ENCODE data around the gene SMYD3. TPM values are rescaled to one million over a fixed set of nuclear protein-coding genes. Genes with fewer than 3 reads are reported as not detected.
A peak's percentile ranks its signal among the peaks of the same experiment; 100 is the strongest.

Gene SMYD3
- total RNA-seq, 1 donor, result 171 TPM

GRCh38 chr1:246459221-246459620, 47.9 kb downstream of the SMYD3 start:
- no peak overlapping the region for H3K27ac ChIP-seq (ENCODE audit: low read depth, low read length)
- no peak for DNase-seq (ENCODE audit: insufficient read length, low spot score, missing footprints)
- H3K4me3 ChIP-seq (ENCODE audit: insufficient read depth, low read length), result no peak overlapping the region
- no peaks in the 10 kb centered on the region for H3K9me3 ChIP-seq (ENCODE audit: low read depth, low read length)
- no peaks in the 10 kb centered on the region for H3K36me3 ChIP-seq (ENCODE audit: insufficient read depth, low read length)
- H3K27me3 ChIP-seq (ENCODE audit: insufficient read depth, low read length), result no peaks in the 10 kb centered on the region
- H3K79me2 ChIP-seq (ENCODE audit: insufficient read depth, low read length), result peaks cover 2% of the 10 kb centered on the region
- H4K20me1 ChIP-seq (ENCODE audit: insufficient read depth, low read length), result no peaks in the 10 kb centered on the region
- no peak for TF ChIP-seq CTCF (IDR thresholded peaks at IDR 0.05; ENCODE audit: extremely low read depth, low read depth, low read length)
- H3K4me1 ChIP-seq (ENCODE audit: insufficient read depth, low read length), result no peaks in the 10 kb centered on the region
- no peak overlapping the region for H3K4me2 ChIP-seq (ENCODE audit: insufficient read depth, low read length)
- H2AFZ ChIP-seq (ENCODE audit: low read length), result no peak overlapping the region

- H3K9me3 ChIP-seq (ENCODE audit: low read depth, low read length), result no peaks in the 10 kb centered on the region
- no peak overlapping the region for H3K27ac ChIP-seq (ENCODE audit: low read depth, low read length)
- H3K4me2 ChIP-seq (ENCODE audit: insufficient read depth, low read length), result no peak overlapping the region
- no peak overlapping the region for H2AFZ ChIP-seq (ENCODE audit: low read length)
- no peak overlapping the region for H3K4me3 ChIP-seq (ENCODE audit: insufficient read depth, low read length)
- H3K36me3 ChIP-seq (ENCODE audit: insufficient read depth, low read length), result no peaks in the 10 kb centered on the region
- H3K4me1 ChIP-seq (ENCODE audit: insufficient read depth, low read length), result no peaks in the 10 kb centered on the region
- TF ChIP-seq CTCF (IDR thresholded peaks at IDR 0.05; ENCODE audit: extremely low read depth, low read depth, low read length), result no peak
- no peaks in the 10 kb centered on the region for H4K20me1 ChIP-seq (ENCODE audit: insufficient read depth, low read length)
- DNase-seq (ENCODE audit: insufficient read length, low spot score, missing footprints), result no peak
- H3K27me3 ChIP-seq (ENCODE audit: insufficient read depth, low read length), result no peaks in the 10 kb centered on the region
- peaks cover 6% of the 10 kb centered on the region for H3K79me2 ChIP-seq (ENCODE audit: insufficient read depth, low read length)
Measured at GRCh38 chr1:246455476-246455875, 51.6 kb downstream of the SMYD3 start.

GRCh38 chr1:246454655-246455054, 52.4 kb downstream of the SMYD3 start:
- Histone ChIP-seq H3K36me3 (ENCODE audit: insufficient read depth, low read length) (no peaks in the 10 kb centered on the region), H3K79me2 (ENCODE audit: insufficient read depth, low read length) (peaks cover 6% of the 10 kb centered on the region), H3K4me2 (ENCODE audit: insufficient read depth, low read length) (no peak overlapping the region), H3K4me1 (ENCODE audit: insufficient read depth, low read length) (no peaks in the 10 kb centered on the region), H3K9me3 (ENCODE audit: low read depth, low read length) (no peaks in the 10 kb centered on the region), H2AFZ (ENCODE audit: low read length) (no peak overlapping the region), H4K20me1 (ENCODE audit: insufficient read depth, low read length) (no peaks in the 10 kb centered on the region), H3K27me3 (ENCODE audit: insufficient read depth, low read length) (no peaks in the 10 kb centered on the region), H3K4me3 (ENCODE audit: insufficient read depth, low read length) (no peak overlapping the region), H3K27ac (ENCODE audit: low read depth, low read length) (no peak overlapping the region)
- TF ChIP-seq CTCF (IDR thresholded peaks at IDR 0.05; ENCODE audit: extremely low read depth, low read depth, low read length), result no peak
- DNase-seq (ENCODE audit: insufficient read length, low spot score, missing footprints), result peak; percentile 58

GRCh38 chr1:246450611-246451251, 56.3 kb downstream of the SMYD3 start:
- H4K20me1 ChIP-seq (ENCODE audit: insufficient read depth, low read length), result no peaks in the 10 kb centered on the region
- H3K4me3 ChIP-seq (ENCODE audit: insufficient read depth, low read length), result no peak overlapping the region
- peaks cover 7% of the 10 kb centered on the region for H3K79me2 ChIP-seq (ENCODE audit: insufficient read depth, low read length)
- H3K4me2 ChIP-seq (ENCODE audit: insufficient read depth, low read length), result no peak overlapping the region
- H3K4me1 ChIP-seq (ENCODE audit: insufficient read depth, low read length), result peaks cover 5% of the 10 kb centered on the region
- TF ChIP-seq CTCF (IDR thresholded peaks at IDR 0.05; ENCODE audit: extremely low read depth, low read depth, low read length), result peak; percentile 71
- H3K27ac ChIP-seq (ENCODE audit: low read depth, low read length), result no peak overlapping the region
- H3K9me3 ChIP-seq (ENCODE audit: low read depth, low read length), result no peaks in the 10 kb centered on the region
- H3K27me3 ChIP-seq (ENCODE audit: insufficient read depth, low read length), result no peaks in the 10 kb centered on the region
- H2AFZ ChIP-seq (ENCODE audit: low read length), result no peak overlapping the region
- DNase-seq (ENCODE audit: insufficient read length, low spot score, missing footprints), result peak; percentile 34
- H3K36me3 ChIP-seq (ENCODE audit: insufficient read depth, low read length), result no peaks in the 10 kb centered on the region
